Ishikawa (cell line): Measurements from ENCODE around the gene OR2W3.

ENCODE experiments used
- CEBPB ChIP-seq: IDR thresholded peaks from 2 replicates; pipeline ENCODE4 v1.6.1; 2012
- CREB1 ChIP-seq: IDR thresholded peaks from 2 replicates; pipeline ENCODE4 v1.6.1; 2012; ENCODE audit warnings: low read depth
- EGR1 ChIP-seq: IDR thresholded peaks from 2 replicates; pipeline ENCODE4 v1.6.1; 2012
- EP300 ChIP-seq: IDR thresholded peaks from 2 replicates; pipeline ENCODE4 v1.6.1; 2012; ENCODE audit warnings: borderline replicate concordance
- FOXM1 ChIP-seq: IDR thresholded peaks from 2 replicates; pipeline ENCODE4 v1.6.1; 2012; ENCODE audit warnings: low read depth, borderline replicate concordance
- RAD21 ChIP-seq: IDR thresholded peaks from 2 replicates; pipeline ENCODE4 v1.6.1; 2012; ENCODE audit warnings: low read depth
- TAF1 ChIP-seq: IDR thresholded peaks from 2 replicates; pipeline ENCODE4 v1.6.1; 2012; ENCODE audit warnings: low read depth, mild to moderate bottlenecking
- TEAD4 ChIP-seq: IDR thresholded peaks from 2 replicates; pipeline ENCODE4 v1.6.1; 2012
- YY1 ChIP-seq: IDR thresholded peaks from 2 replicates; pipeline ENCODE4 v1.6.1; 2012; ENCODE audit warnings: low read depth
- TF ChIP-seq, protein P1 (sequence below): IDR thresholded peaks from 2 replicates; pipeline ENCODE4 v1.6.1; 2012
- TF ChIP-seq, protein P2 (sequence below): IDR thresholded peaks from 2 replicates; pipeline ENCODE4 v1.6.1; 2012; ENCODE audit warnings: low read depth, mild to moderate bottlenecking
- TF ChIP-seq, protein P3 (sequence below): IDR thresholded peaks from 2 replicates; pipeline ENCODE4 v1.6.1; 2012

DNA sequence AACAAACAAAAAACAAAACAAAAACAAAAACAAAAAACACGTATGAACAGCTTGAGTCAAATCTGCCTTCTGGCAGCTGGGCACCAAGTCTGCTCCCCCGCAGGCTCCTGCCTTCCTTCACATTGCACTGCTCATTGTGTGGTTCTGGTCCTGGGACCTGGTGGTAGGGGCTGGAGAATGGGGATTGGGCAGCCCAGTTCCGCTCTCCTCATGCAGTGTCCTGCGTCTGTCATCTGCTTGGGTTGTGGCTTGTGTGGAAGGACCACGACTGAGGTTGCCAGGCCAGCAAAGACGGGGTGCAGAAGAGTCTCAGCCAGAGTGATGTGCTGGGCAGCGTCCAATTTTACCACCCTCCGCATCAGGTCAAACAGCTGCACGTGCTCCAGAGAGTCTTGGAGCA lies 40.4 kb downstream of the OR2W3 start:
- no peak for TF ChIP-seq YY1
- TF ChIP-seq EP300 = no peak
- TF ChIP-seq, protein P1, sequence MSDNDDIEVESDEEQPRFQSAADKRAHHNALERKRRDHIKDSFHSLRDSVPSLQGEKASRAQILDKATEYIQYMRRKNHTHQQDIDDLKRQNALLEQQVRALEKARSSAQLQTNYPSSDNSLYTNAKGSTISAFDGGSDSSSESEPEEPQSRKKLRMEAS = no peak
- no peak for TF ChIP-seq TAF1
- no peak for TF ChIP-seq RAD21
- TF ChIP-seq CEBPB = no peak
- TF ChIP-seq, protein P2, sequence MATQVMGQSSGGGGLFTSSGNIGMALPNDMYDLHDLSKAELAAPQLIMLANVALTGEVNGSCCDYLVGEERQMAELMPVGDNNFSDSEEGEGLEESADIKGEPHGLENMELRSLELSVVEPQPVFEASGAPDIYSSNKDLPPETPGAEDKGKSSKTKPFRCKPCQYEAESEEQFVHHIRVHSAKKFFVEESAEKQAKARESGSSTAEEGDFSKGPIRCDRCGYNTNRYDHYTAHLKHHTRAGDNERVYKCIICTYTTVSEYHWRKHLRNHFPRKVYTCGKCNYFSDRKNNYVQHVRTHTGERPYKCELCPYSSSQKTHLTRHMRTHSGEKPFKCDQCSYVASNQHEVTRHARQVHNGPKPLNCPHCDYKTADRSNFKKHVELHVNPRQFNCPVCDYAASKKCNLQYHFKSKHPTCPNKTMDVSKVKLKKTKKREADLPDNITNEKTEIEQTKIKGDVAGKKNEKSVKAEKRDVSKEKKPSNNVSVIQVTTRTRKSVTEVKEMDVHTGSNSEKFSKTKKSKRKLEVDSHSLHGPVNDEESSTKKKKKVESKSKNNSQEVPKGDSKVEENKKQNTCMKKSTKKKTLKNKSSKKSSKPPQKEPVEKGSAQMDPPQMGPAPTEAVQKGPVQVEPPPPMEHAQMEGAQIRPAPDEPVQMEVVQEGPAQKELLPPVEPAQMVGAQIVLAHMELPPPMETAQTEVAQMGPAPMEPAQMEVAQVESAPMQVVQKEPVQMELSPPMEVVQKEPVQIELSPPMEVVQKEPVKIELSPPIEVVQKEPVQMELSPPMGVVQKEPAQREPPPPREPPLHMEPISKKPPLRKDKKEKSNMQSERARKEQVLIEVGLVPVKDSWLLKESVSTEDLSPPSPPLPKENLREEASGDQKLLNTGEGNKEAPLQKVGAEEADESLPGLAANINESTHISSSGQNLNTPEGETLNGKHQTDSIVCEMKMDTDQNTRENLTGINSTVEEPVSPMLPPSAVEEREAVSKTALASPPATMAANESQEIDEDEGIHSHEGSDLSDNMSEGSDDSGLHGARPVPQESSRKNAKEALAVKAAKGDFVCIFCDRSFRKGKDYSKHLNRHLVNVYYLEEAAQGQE = no peak
- no peak for TF ChIP-seq CREB1
- TF ChIP-seq FOXM1 = no peak
- TF ChIP-seq, protein P3, sequence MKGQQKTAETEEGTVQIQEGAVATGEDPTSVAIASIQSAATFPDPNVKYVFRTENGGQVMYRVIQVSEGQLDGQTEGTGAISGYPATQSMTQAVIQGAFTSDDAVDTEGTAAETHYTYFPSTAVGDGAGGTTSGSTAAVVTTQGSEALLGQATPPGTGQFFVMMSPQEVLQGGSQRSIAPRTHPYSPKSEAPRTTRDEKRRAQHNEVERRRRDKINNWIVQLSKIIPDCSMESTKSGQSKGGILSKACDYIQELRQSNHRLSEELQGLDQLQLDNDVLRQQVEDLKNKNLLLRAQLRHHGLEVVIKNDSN = no peak
- TF ChIP-seq TEAD4 = no peak
- no peak for TF ChIP-seq EGR1
